Activated CD8-positive, alpha-beta memory T cell treated with anti-CD3 and anti-CD28 coated beads for 24 hours (primary cell): ENCODE data around the gene ASTN2.
A peak's percentile ranks its signal among the peaks of the same experiment; 100 is the strongest.
"Not testable (repeated sequence)": the region's sequence is repeated elsewhere in the genome, so short reads cannot be mapped to it uniquely, and the experiment has no call there.

ENCODE experiments used
- DNase-seq: peaks from one replicate; pipeline ENCODE4 v3.0.0-alpha.2; 2020

ASTN2 gene

GRCh38 chr9:116713271-116713670, 701.6 kb downstream of the ASTN2 start:
- DNase-seq: no peak

GRCh38 chr9:116712781-116713180, 702.1 kb downstream of the ASTN2 start:
- no peak for DNase-seq

GRCh38 chr9:116706310-116707290, 708.3 kb downstream of the ASTN2 start:
- no peak for DNase-seq

GRCh38 chr9:116705531-116705930, 709.3 kb downstream of the ASTN2 start:
- no peak for DNase-seq

- DNase-seq: no peak
Measured at GRCh38 chr9:116704470-116704869, 710.4 kb downstream of the ASTN2 start.

- no peak for DNase-seq
Measured at GRCh38 chr9:116703634-116704033, 711.2 kb downstream of the ASTN2 start.

- DNase-seq: no peak
Measured at GRCh38 chr9:116701940-116702642, 712.8 kb downstream of the ASTN2 start.

- DNase-seq: no peak
Measured at GRCh38 chr9:116700882-116701865, 713.7 kb downstream of the ASTN2 start.

- DNase-seq: no peak
Measured at GRCh38 chr9:116700279-116700678, 714.6 kb downstream of the ASTN2 start.

- DNase-seq: no peak
Measured at GRCh38 chr9:116697887-116698286, 717.0 kb downstream of the ASTN2 start.

GRCh38 chr9:116697362-116697761, 717.5 kb downstream of the ASTN2 start:
- no peak for DNase-seq

GRCh38 chr9:116695438-116695837, 719.4 kb downstream of the ASTN2 start:
- no peak for DNase-seq

- DNase-seq: no peak
Measured at GRCh38 chr9:116694785-116695291, 720.0 kb downstream of the ASTN2 start.

GRCh38 chr9:116693233-116693731, 721.6 kb downstream of the ASTN2 start:
- no peak for DNase-seq

- no peak for DNase-seq
Measured at GRCh38 chr9:116692616-116693015, 722.2 kb downstream of the ASTN2 start.

GRCh38 chr9:116691607-116692006, 723.2 kb downstream of the ASTN2 start:
- DNase-seq: no peak

GRCh38 chr9:116690805-116691204, 724.1 kb downstream of the ASTN2 start:
- not testable (repeated sequence) for DNase-seq

- no peak for DNase-seq
Measured at GRCh38 chr9:116689486-116690032, 725.3 kb downstream of the ASTN2 start.

GRCh38 chr9:116688806-116689485, 725.9 kb downstream of the ASTN2 start:
- DNase-seq: no peak

GRCh38 chr9:116687754-116688135, 727.1 kb downstream of the ASTN2 start:
- DNase-seq: no peak

GRCh38 chr9:116687074-116687753, 727.6 kb downstream of the ASTN2 start, which contains the start of gene TRIM32:
TSS of gene TRIM32 (plus strand) at chr9:116687305. CDS start at chr9:116697743, 10,438 bp downstream.
- peak; percentile 100 for DNase-seq
